ENCODE results near the gene CELSR3. TPM values are rescaled to one million over a fixed set of nuclear protein-coding genes. Genes with fewer than 3 reads are reported as not detected.

Gene CELSR3
- total RNA-seq, 1 experiment from 2014 or later, result 35.4 TPM

GRCh38 chr3:48662145-48662752 is 437 bp downstream of the CELSR3 start:
- Histone ChIP-seq H3K4me1 (peaks cover 10% of the 10 kb centered on the region), H3K27me3 (replicated peaks; ENCODE audit: control insufficient read depth, insufficient read depth, low read length) (no peaks in the 10 kb centered on the region), H3K36me3 (ENCODE audit: control insufficient read depth, insufficient read depth, low read length) (peaks cover 7% of the 10 kb centered on the region), H3K4me3 (ENCODE audit: low read depth, low read length) (peak overlapping the region; percentile 65), H3K9me3 (no peaks in the 10 kb centered on the region)
- H3K36me3 Mint-ChIP-seq (ENCODE audit: insufficient read depth, unreplicated experiment), result peaks cover 75% of the 10 kb centered on the region
- no peaks in the 10 kb centered on the region for H3K9me3 Mint-ChIP-seq (ENCODE audit: unreplicated experiment)
- BruUV-seq (replicated peaks), result TSS peak; percentile 1
- H3K27me3 Mint-ChIP-seq (ENCODE audit: insufficient read depth, unreplicated experiment), result no peaks in the 10 kb centered on the region
- no peak for TF ChIP-seq CTCF (IDR thresholded peaks at IDR 0.05; ENCODE audit: insufficient read depth in 1 of 2, low read depth in 1 of 2, low read length in 1 of 2, severe bottlenecking in 1 of 2, unreplicated experiment in 1 of 2)
- CTCF ChIA-PET, result interaction anchor here (0.9 to 2.1 kb wide), 3 partner anchors 27 to 435 kb away, joined by 3 to 7 read pairs (median 7); partner anchors contain the start of gene SLC26A6
- POLR2A ChIA-PET, result interaction anchor here (0.8 to 2.7 kb wide), 7 partner anchors 24 to 432 kb away, joined by 3 to 14 read pairs (median 5); partner anchors contain the start of genes IP6K2, NCKIPSD, NDUFAF3 and PFKFB4
- H3K4me1 Mint-ChIP-seq (ENCODE audit: low read depth, unreplicated experiment), result peaks cover 5% of the 10 kb centered on the region
- H3K27ac Mint-ChIP-seq (ENCODE audit: unreplicated experiment), result peak overlapping the region; percentile 99
- intact Hi-C loops (cut with micrococcal nuclease; ENCODE audit: unreplicated experiment), result loop anchor here (2.0 to 10.0 kb wide), 3 partner anchors 53 to 197 kb away; partner anchors contain the start of genes PFKFB4 and UQCRC1
- DNase-seq, result peak in 1 of 2 experiments; percentile 21
- peak overlapping the region; percentile 93 for H3K4me3 Mint-ChIP-seq (ENCODE audit: unreplicated experiment)

- peak in 1 of 2 experiments; percentile 46 for DNase-seq
- no peaks in the 10 kb centered on the region for H3K27me3 ChIP-seq (replicated peaks; ENCODE audit: control insufficient read depth, insufficient read depth, low read length)
- H3K36me3 Mint-ChIP-seq (ENCODE audit: insufficient read depth, unreplicated experiment), result peaks cover 76% of the 10 kb centered on the region
- peaks cover 10% of the 10 kb centered on the region for H3K4me1 ChIP-seq
- CTCF ChIA-PET, result interaction anchor here (1.8 to 2.1 kb wide), 2 partner anchors 26 to 189 kb away, joined by 7 read pairs; partner anchors contain the start of gene SLC26A6
- H3K27me3 Mint-ChIP-seq (ENCODE audit: insufficient read depth, unreplicated experiment), result no peaks in the 10 kb centered on the region
- peaks cover 7% of the 10 kb centered on the region for H3K36me3 ChIP-seq (ENCODE audit: control insufficient read depth, insufficient read depth, low read length)
- no peak for TF ChIP-seq CTCF (IDR thresholded peaks at IDR 0.05; ENCODE audit: insufficient read depth in 1 of 2, low read depth in 1 of 2, low read length in 1 of 2, severe bottlenecking in 1 of 2, unreplicated experiment in 1 of 2)
- intact Hi-C loops (cut with micrococcal nuclease; ENCODE audit: unreplicated experiment), result loop anchor here (2.0 to 10.0 kb wide), 3 partner anchors 53 to 197 kb away; partner anchors contain the start of genes PFKFB4 and UQCRC1
- POLR2A ChIA-PET, result interaction anchor here (0.8 kb wide), 1 partner anchor 38 kb away, joined by 3 read pairs; no protein-coding TSS in a partner anchor
- H3K27ac Mint-ChIP-seq (ENCODE audit: unreplicated experiment), result no peak overlapping the region
- no peaks in the 10 kb centered on the region for H3K9me3 Mint-ChIP-seq (ENCODE audit: unreplicated experiment)
- H3K4me1 Mint-ChIP-seq (ENCODE audit: low read depth, unreplicated experiment), result peaks cover 5% of the 10 kb centered on the region
- no peaks in the 10 kb centered on the region for H3K9me3 ChIP-seq
- peak overlapping the region; percentile 65 for H3K4me3 ChIP-seq (ENCODE audit: low read depth, low read length)
- peak overlapping the region; percentile 93 for H3K4me3 Mint-ChIP-seq (ENCODE audit: unreplicated experiment)
- no TSS peak for BruUV-seq (replicated peaks)
These were observed 1.1 kb downstream of the CELSR3 start for GRCh38 chr3:48661501-48662144.

GRCh38 chr3:48660800-48661400 is 1.8 kb downstream of the CELSR3 start:
- no TSS peak for BruUV-seq (replicated peaks)
- Histone ChIP-seq H3K4me1 (peaks cover 10% of the 10 kb centered on the region), H3K4me3 (ENCODE audit: low read depth, low read length) (no peak overlapping the region), H3K9me3 (no peaks in the 10 kb centered on the region), H3K36me3 (ENCODE audit: control insufficient read depth, insufficient read depth, low read length) (peaks cover 7% of the 10 kb centered on the region), H3K27me3 (replicated peaks; ENCODE audit: control insufficient read depth, insufficient read depth, low read length) (no peaks in the 10 kb centered on the region)
- no peak for TF ChIP-seq CTCF (IDR thresholded peaks at IDR 0.05; ENCODE audit: insufficient read depth in 1 of 2, low read depth in 1 of 2, low read length in 1 of 2, severe bottlenecking in 1 of 2, unreplicated experiment in 1 of 2)
- peaks cover 5% of the 10 kb centered on the region for H3K4me1 Mint-ChIP-seq (ENCODE audit: low read depth, unreplicated experiment)
- H3K27ac Mint-ChIP-seq (ENCODE audit: unreplicated experiment), result no peak overlapping the region
- no peaks in the 10 kb centered on the region for H3K27me3 Mint-ChIP-seq (ENCODE audit: insufficient read depth, unreplicated experiment)
- no peak overlapping the region for H3K4me3 Mint-ChIP-seq (ENCODE audit: unreplicated experiment)
- intact Hi-C loops (cut with micrococcal nuclease; ENCODE audit: unreplicated experiment), result loop anchor here (5.0 to 10.0 kb wide), 2 partner anchors 104 to 196 kb away; partner anchors contain the start of gene PFKFB4
- no peaks in the 10 kb centered on the region for H3K9me3 Mint-ChIP-seq (ENCODE audit: unreplicated experiment)
- DNase-seq, result no peak
- POLR2A ChIA-PET, result no interaction called here
- CTCF ChIA-PET, result no interaction called here
- H3K36me3 Mint-ChIP-seq (ENCODE audit: insufficient read depth, unreplicated experiment), result peaks cover 74% of the 10 kb centered on the region

All from Caco-2 (cell line).